Smooth muscle cell (in vitro differentiated cells): Measurements from ENCODE around the gene IFNE. TPM values are rescaled to one million over a fixed set of nuclear protein-coding genes. Genes with fewer than 3 reads are reported as not detected.
A peak's percentile ranks its signal among the peaks of the same experiment; 100 is the strongest.

Experiments used
- DNase-seq: peaks from one replicate; lab custom pipeline; 2025; ENCODE audit not compliant: unreplicated experiment; lab: John Stamatoyannopoulos, UW
- H2AFZ ChIP-seq: fragments of 200-600 bp; sonication (generic); 2 replicates; pipeline ENCODE4 v1.6.0; 2016; ENCODE audit warnings: antibody characterized with exemption, low read depth, mild to moderate bottlenecking
- H3F3A ChIP-seq: fragments of 200-600 bp; sonication (generic); 2 replicates; pipeline ENCODE4 v1.6.0; 2017; ENCODE audit warnings: antibody characterized with exemption, low read depth
- H3K27ac ChIP-seq: fragments of 200-600 bp; sonication (generic); 2 replicates; pipeline ENCODE4 v1.5.1; 2016; ENCODE audit warnings: low read depth, mild to moderate bottlenecking
- H3K27me3 ChIP-seq: fragments of 200-600 bp; sonication (generic); 2 replicates; pipeline ENCODE4 v1.6.1; 2016; ENCODE audit warnings: low read depth, mild to moderate bottlenecking
- H3K36me3 ChIP-seq: fragments of 200-600 bp; sonication (generic); 2 replicates; pipeline ENCODE4 v1.5.1; 2016; ENCODE audit warnings: low read depth
- H3K4me1 ChIP-seq: fragments of 200-600 bp; sonication (generic); 2 replicates; pipeline ENCODE4 v1.5.1; 2016; ENCODE audit warnings: low read depth
- H3K4me2 ChIP-seq: fragments of 200-600 bp; sonication (generic); 2 replicates; pipeline ENCODE4 v1.6.0; 2016; ENCODE audit warnings: mild to moderate bottlenecking
- H3K4me3 ChIP-seq: fragments of 200-600 bp; sonication (generic); 2 replicates; pipeline ENCODE4 v1.5.1; 2016; ENCODE audit warnings: mild to moderate bottlenecking
- H3K79me2 ChIP-seq: fragments of 200-600 bp; sonication (generic); 2 replicates; pipeline ENCODE4 v1.6.0; 2016; ENCODE audit warnings: low read depth, mild to moderate bottlenecking
- H3K9ac ChIP-seq: fragments of 200-600 bp; sonication (generic); 2 replicates; pipeline ENCODE4 v1.6.0; 2016; ENCODE audit warnings: low read depth
- H3K9me3 ChIP-seq: fragments of 200-600 bp; sonication (generic); replicated peaks from 2 replicates; pipeline ENCODE4 v1.5.1; 2016; ENCODE audit warnings: low read depth
- H4K20me1 ChIP-seq: fragments of 200-600 bp; sonication (generic); 2 replicates; pipeline ENCODE4 v1.6.0; 2016; ENCODE audit warnings: low read depth
- CTCF ChIP-seq: fragments of 200-600 bp; sonication (generic); IDR thresholded peaks from 2 replicates; pipeline ENCODE4 v1.5.1; 2017; ENCODE audit warnings: borderline replicate concordance, mild to moderate bottlenecking, antibody characterized with exemption; ENCODE audit not compliant: insufficient read depth, poor library complexity, severe bottlenecking
- WGBS: methylation state at CpG from one replicate; pipeline ENCODE4 v1.1.7; 2016; ENCODE audit warnings: low lambda C conversion rate; 5-methylcytosine and 5-hydroxymethylcytosine counted together
- polyA plus RNA-seq: library from polyadenylated mRNA; unstranded; fragments of >200 nt; fragmentation: Nextera tagmentation; extraction: Ambion mirVana; gene quantifications from 2 replicates; pipeline ENCODE4 v1.2.1, GENCODE V29; 2016
- total RNA-seq: library from RNA; depleted of rRNA; stranded (reverse); fragments of >200 nt; gene quantifications from 2 replicates; pipeline ENCODE4 v1.2.3, GENCODE V29; 2014

The IFNE gene
- total and polyA plus RNA-seq, 2 experiments from 2014 or later, result 1.2 TPM; not detected in 1

DNA sequence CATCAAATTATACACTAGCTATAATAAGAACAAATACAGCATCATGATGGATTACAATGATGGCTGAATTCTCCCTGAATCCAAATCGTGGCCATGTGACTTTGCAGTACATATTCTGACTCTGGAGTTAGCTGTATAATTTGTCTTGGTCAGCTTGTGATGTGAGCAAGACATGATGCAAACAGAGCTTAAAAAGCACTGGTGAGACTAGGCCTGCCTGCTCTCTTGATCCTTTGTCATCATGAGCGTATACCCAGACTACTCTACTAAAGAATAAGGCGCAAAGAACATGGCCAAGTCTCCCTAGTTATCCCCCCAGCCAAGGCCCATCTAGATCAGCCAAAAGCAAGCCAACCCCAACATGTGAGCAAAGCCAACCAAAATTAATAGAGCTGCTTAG lies 34.7 kb upstream of the IFNE start:
- Histone ChIP-seq H3F3A (peaks cover 5% of the 10 kb centered on the region), H3K9me3 (no peaks in the 10 kb centered on the region), H3K4me2 (no peak overlapping the region), H4K20me1 (peaks cover 32% of the 10 kb centered on the region), H3K9ac (no peak overlapping the region), H3K79me2 (peaks cover 40% of the 10 kb centered on the region), H3K36me3 (no peaks in the 10 kb centered on the region), H2AFZ (no peak overlapping the region), H3K4me1 (no peaks in the 10 kb centered on the region), H3K27me3 (no peaks in the 10 kb centered on the region), H3K4me3 (no peak overlapping the region), H3K27ac (no peak overlapping the region)
- WGBS, result 92% methylated on average over 3 of the region's 3 CpGs
- DNase-seq, result no peak
- TF ChIP-seq CTCF, result no peak

DNA sequence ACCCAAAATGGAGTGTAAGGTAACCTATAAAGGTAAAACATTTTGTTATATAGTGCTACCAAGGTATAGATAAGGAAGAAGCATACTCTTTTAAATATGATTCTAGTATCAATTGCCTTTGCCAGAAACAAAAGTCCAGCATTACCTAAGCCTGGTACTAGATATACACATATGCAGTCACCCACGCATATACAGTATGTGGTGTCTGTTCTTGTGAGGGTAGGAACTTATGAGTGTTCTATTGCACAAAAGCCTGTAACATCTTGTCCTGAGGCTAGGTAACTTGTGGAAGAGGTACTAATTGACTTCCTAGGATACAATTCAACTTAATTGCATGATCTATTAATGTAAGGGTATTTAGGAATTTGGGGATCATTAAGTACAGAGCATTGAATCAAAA lies 31.3 kb upstream of the IFNE start:
- H2AFZ ChIP-seq, result no peak overlapping the region
- DNase-seq, result no peak
- TF ChIP-seq CTCF, result no peak
- H3K4me3 ChIP-seq, result no peak overlapping the region
- no peaks in the 10 kb centered on the region for H3K27me3 ChIP-seq
- H3K9ac ChIP-seq, result no peak overlapping the region
- no peaks in the 10 kb centered on the region for H3K9me3 ChIP-seq
- 84% methylated on average over 1 of the region's 1 CpG for WGBS
- peaks cover 5% of the 10 kb centered on the region for H3F3A ChIP-seq
- H3K4me2 ChIP-seq, result no peak overlapping the region
- H3K36me3 ChIP-seq, result no peaks in the 10 kb centered on the region
- peaks cover 61% of the 10 kb centered on the region for H3K79me2 ChIP-seq
- peaks cover 41% of the 10 kb centered on the region for H4K20me1 ChIP-seq
- no peaks in the 10 kb centered on the region for H3K4me1 ChIP-seq
- no peak overlapping the region for H3K27ac ChIP-seq

GRCh38 chr9:21510806-21511205 lies 28.7 kb upstream of the IFNE start:
- Histone ChIP-seq H3F3A (peaks cover 8% of the 10 kb centered on the region), H3K27ac (peak overlapping the region; percentile 58), H3K4me2 (no peak overlapping the region), H3K36me3 (no peaks in the 10 kb centered on the region), H4K20me1 (peaks cover 39% of the 10 kb centered on the region), H3K9me3 (no peaks in the 10 kb centered on the region), H3K27me3 (no peaks in the 10 kb centered on the region), H3K79me2 (peaks cover 57% of the 10 kb centered on the region), H3K9ac (no peak overlapping the region), H2AFZ (no peak overlapping the region), H3K4me1 (no peaks in the 10 kb centered on the region), H3K4me3 (no peak overlapping the region)
- DNase-seq, result no peak
- TF ChIP-seq CTCF, result no peak
- WGBS, result 47% methylated on average over 1 of the region's 1 CpG

DNA sequence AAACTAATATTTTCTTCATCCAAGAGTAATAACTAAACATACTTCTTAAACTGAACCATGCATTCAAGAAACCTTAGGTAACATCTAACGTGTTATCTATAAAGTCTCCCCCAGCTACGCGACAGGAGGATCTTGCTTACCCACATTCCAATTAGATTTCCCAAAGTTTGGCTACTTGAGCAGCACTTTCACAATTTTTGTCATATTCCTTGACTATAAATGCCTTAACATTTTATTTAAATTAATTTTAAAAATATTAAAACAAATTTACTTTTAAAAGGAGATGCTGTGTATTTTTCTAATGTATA lies 25.3 kb upstream of the IFNE start:
- DNase-seq, result no peak
- Histone ChIP-seq H3K4me1 (no peaks in the 10 kb centered on the region), H3K79me2 (peaks cover 27% of the 10 kb centered on the region), H2AFZ (no peak overlapping the region), H3K36me3 (no peaks in the 10 kb centered on the region), H3K9me3 (no peaks in the 10 kb centered on the region), H3K27me3 (no peaks in the 10 kb centered on the region), H3K4me2 (peak overlapping the region; percentile 40), H3F3A (peaks cover 3% of the 10 kb centered on the region), H4K20me1 (peaks cover 20% of the 10 kb centered on the region), H3K27ac (peak overlapping the region; percentile 14), H3K4me3 (no peak overlapping the region), H3K9ac (no peak overlapping the region)
- TF ChIP-seq CTCF, result no peak
- 66% methylated on average over 3 of the region's 3 CpGs for WGBS
